ENCODE results near the gene OTOGL.
"Not testable (repeated sequence)": the region's sequence is repeated elsewhere in the genome, so short reads cannot be mapped to it uniquely, and the experiment has no call there.

Gene OTOGL

GRCh38 chr12:80299219-80299618 lies 199.9 kb downstream of the OTOGL start:
- DNase-seq (ENCODE audit: low spot score), result peak; percentile 17
- TF ChIP-seq CTCF (IDR thresholded peaks at IDR 0.05; ENCODE audit: extremely low read depth, missing control alignments), result no peak

GRCh38 chr12:80299976-80300375 lies 200.6 kb downstream of the OTOGL start:
- no peak for TF ChIP-seq CTCF (IDR thresholded peaks at IDR 0.05; ENCODE audit: extremely low read depth, missing control alignments)
- DNase-seq (ENCODE audit: low spot score), result peak; percentile 27

- not testable (repeated sequence) for DNase-seq (ENCODE audit: low spot score)
These were observed 208.1 kb downstream of the OTOGL start for GRCh38 chr12:80307436-80307835.

- no peak for DNase-seq (ENCODE audit: low spot score)
- no peak for TF ChIP-seq CTCF (IDR thresholded peaks at IDR 0.05; ENCODE audit: extremely low read depth, missing control alignments)
These were observed 213.9 kb downstream of the OTOGL start for GRCh38 chr12:80313209-80313608.

- no peak for TF ChIP-seq CTCF (IDR thresholded peaks at IDR 0.05; ENCODE audit: extremely low read depth, missing control alignments)
- DNase-seq (ENCODE audit: low spot score), result no peak
These were observed 215.4 kb downstream of the OTOGL start for GRCh38 chr12:80314741-80315140.

GRCh38 chr12:80316222-80316621 lies 216.9 kb downstream of the OTOGL start:
- no peak for DNase-seq (ENCODE audit: low spot score)
- no peak for TF ChIP-seq CTCF (IDR thresholded peaks at IDR 0.05; ENCODE audit: extremely low read depth, missing control alignments)

- TF ChIP-seq CTCF (IDR thresholded peaks at IDR 0.05; ENCODE audit: extremely low read depth, missing control alignments), result no peak
- DNase-seq (ENCODE audit: low spot score), result no peak
These were observed 218.0 kb downstream of the OTOGL start for GRCh38 chr12:80317307-80317706.

GRCh38 chr12:80317899-80318298 lies 218.6 kb downstream of the OTOGL start:
- no peak for DNase-seq (ENCODE audit: low spot score)
- TF ChIP-seq CTCF (IDR thresholded peaks at IDR 0.05; ENCODE audit: extremely low read depth, missing control alignments), result no peak
